Subcutaneous adipose tissue (tissue), 4 donors: Measurements from ENCODE around the gene PARP15. TPM values are rescaled to one million over a fixed set of nuclear protein-coding genes. Genes with fewer than 3 reads are reported as not detected.

Source experiments
- total RNA-seq, 4 donors: library from RNA; depleted of rRNA; stranded (reverse); fragments of >200 nt; gene quantifications; one replicate each; pipeline ENCODE4 v1.1.0, GENCODE V29; 2016
- TF ChIP-seq, protein P1 (sequence below): fragments of 450-650 bp; IDR thresholded peaks from one replicate; pipeline ENCODE4 v1.5.1; 2016; ENCODE audit warnings: low read depth, mild to moderate bottlenecking, control low read depth, antibody characterized with exemption, moderate library complexity

PARP15 gene
- total RNA-seq, 4 donors from 2014 or later, result 4.9 to 20.7 (median 8.0) TPM

DNA sequence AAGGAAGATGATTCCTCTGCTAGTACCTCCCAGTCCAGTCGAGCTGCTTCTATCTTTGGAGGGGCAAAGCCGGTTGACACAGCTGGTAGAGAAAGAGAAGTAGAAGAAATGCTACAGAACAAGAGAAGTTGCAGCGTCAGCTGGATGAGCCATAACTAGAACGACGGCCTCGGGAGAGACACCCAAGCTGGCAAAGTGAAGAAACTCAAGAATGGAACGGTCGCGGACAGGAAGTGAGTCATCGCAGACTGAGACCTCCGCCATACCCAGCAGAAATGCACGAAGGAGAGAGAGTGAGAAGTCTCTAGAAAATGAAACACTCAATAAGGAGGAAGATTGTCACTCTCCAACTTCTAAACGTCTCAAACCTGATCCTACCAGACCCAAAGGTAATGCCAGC lies 84.2 kb downstream of the PARP15 start:
- TF ChIP-seq, protein P1, sequence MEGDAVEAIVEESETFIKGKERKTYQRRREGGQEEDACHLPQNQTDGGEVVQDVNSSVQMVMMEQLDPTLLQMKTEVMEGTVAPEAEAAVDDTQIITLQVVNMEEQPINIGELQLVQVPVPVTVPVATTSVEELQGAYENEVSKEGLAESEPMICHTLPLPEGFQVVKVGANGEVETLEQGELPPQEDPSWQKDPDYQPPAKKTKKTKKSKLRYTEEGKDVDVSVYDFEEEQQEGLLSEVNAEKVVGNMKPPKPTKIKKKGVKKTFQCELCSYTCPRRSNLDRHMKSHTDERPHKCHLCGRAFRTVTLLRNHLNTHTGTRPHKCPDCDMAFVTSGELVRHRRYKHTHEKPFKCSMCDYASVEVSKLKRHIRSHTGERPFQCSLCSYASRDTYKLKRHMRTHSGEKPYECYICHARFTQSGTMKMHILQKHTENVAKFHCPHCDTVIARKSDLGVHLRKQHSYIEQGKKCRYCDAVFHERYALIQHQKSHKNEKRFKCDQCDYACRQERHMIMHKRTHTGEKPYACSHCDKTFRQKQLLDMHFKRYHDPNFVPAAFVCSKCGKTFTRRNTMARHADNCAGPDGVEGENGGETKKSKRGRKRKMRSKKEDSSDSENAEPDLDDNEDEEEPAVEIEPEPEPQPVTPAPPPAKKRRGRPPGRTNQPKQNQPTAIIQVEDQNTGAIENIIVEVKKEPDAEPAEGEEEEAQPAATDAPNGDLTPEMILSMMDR, result no peak

DNA sequence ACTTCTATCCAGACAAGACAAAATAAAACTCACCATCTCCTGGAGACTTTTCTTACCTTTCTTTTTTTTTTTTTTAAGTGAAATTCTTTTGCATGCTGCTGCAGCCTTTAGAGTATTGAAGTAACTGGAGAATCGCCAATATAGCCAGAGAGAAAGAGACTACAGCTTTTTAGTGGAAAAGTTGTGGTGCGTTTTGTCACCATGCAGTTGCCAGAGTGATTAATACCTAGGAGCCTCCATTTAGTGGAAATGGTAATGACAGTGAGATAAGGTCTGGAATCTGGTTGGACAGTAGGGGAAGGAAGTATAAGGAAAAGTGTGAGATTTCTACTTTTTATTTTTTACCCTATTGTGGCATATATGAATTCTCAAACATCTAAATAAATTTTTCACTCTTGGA lies 85.1 kb downstream of the PARP15 start:
- TF ChIP-seq, protein P1, result no peak

DNA sequence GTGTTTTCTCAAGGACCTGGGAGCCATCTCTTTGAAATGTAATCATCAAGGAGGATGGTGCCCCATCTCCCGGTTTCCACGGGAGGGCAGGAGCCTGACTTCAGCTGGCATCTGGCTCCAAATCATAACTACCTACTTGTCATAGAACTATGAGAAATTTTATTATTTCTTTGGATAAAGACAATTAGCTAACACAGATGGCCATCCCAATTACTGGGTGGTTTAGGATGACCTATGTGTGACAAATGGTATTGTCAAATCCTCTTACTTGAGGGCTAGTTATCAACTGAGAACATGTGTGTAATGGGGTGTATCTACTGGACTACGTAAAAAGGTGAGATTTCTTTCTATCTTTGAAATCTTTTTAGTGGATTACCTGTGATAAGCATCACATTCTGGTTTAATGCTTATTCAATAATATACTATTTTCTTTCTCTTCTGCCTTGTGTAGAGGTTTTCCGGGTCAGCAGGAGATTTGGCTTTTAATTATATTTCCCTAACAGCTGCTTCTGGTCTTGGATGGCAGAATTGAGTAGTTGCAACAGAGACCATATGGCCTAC lies 87.9 kb downstream of the PARP15 start:
- TF ChIP-seq, protein P1, result no peak

DNA sequence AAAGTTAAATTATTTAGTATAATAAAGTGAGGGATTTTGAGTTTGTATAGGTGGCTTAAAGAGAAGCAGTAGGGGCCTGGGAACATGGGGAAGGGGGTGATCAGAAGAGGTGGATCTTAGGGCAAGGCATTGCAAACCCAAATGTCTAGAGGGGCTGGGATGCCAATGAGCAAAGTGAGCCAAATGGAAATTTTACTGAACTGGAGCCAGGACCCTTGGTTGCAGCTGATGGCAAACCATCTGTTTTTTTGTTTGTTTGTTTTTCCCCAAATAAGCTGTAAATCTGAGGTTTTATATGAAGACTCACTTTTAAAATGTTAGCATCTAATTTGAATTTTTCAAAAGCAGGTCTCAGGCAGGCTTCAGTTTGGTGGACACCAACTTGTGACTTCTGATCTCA lies 88.4 kb downstream of the PARP15 start:
- TF ChIP-seq, protein P1, result no peak

DNA sequence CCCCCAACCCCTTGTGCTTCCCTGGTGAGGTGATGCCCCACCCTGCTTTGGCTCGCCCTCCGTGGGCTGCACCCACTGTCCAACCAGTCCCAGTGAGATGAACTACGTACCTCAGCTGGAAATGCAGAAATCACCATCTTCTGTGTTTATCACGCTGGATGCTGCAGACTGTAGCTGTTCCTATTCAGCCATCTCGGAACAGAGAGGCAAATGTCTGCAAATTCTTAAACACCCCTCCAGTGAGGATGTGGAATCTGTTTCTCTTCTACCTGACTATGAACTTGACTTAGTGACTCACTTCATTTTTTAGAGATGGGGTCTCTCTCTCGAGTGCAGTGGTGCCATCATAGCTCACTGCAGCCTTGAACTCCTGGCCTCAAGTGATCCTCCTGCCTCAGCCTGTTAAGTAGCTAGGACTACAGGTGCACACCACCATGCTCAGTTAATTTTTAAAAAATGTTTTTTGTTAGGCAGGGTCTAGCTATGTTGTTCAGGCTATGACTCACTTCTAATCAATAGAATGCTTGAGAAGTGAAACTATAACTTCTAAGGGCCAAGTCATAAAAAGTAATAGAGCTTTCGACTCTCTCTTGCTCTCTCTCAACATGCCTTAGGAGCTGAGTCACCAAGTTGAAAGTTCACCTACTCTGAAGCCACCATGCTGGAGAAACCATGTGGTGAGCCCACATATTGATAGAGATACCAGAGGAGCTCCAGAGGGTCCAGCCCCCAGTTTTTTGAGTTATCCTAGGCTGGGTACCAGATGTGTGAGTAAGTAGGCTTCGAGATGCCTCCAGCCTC lies 91.7 kb downstream of the PARP15 start:
- TF ChIP-seq, protein P1, result no peak

DNA sequence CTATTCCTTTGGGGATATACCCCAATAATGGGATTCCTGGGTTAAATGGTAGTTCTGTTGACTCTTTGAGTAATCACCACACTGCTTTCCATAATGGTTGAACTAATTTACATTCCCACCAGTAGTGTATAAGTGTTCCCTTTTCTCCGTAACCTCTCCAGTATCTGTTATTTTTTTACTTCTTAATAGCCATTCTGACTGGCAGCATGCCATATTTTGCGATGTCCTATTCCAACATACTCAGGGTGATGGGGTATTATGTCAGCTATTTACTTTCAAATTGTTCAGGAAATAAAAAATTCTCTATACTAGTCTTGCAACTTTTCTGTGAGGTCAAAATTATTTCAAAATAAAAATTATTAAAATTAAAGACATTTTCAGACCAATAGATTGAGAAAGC lies 94.1 kb downstream of the PARP15 start:
- TF ChIP-seq, protein P1, result no peak

DNA sequence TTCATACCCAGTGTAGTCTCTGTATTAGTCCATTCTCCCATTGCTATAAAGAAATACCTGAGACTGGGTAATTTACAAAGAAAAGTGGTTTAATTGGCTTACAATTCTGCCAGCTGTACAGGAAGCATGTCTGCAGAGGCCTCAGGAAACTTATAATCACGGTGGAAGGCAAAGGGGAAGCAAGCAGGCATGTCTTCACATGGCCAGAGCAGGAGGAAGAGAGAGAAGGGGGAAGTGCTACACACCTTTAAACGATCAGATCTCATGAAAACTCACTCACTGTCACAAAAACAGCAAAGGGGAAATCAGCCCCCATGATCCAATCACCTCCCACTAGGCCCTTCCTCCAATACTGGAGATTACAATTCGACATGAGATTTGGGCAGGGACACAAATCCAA lies 96.9 kb downstream of the PARP15 start:
- TF ChIP-seq, protein P1, result no peak
